ENCODE measurements around the gene GABRA4.

The GABRA4 gene

DNA sequence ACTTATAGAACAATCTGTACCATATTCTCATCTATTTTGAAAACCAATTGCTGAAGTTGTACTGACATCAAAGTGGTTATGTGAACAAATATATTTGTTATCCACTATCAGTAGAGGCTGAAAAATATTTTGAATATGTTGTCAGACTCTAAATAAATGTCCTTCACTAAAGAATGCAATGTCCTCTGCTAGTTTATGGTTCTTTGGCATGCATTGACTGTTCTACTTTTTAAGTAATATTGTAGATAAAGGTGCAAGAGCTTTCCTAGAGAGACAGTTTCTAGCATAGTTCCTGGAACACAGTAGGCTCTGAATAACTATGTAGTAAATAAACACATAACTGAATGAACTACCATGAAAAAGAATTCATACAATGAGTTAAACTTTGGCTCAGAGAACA lies 66.2 kb downstream of the GABRA4 start:
- no peaks in the 10 kb centered on the region for H3K27me3 ChIP-seq
- H3K4me1 ChIP-seq, result peaks cover 5% of the 10 kb centered on the region
- H3K36me3 ChIP-seq, result no peaks in the 10 kb centered on the region
- H3K9me3 ChIP-seq, result no peaks in the 10 kb centered on the region
- DNase-seq, result no peak
- TF ChIP-seq, protein P1, sequence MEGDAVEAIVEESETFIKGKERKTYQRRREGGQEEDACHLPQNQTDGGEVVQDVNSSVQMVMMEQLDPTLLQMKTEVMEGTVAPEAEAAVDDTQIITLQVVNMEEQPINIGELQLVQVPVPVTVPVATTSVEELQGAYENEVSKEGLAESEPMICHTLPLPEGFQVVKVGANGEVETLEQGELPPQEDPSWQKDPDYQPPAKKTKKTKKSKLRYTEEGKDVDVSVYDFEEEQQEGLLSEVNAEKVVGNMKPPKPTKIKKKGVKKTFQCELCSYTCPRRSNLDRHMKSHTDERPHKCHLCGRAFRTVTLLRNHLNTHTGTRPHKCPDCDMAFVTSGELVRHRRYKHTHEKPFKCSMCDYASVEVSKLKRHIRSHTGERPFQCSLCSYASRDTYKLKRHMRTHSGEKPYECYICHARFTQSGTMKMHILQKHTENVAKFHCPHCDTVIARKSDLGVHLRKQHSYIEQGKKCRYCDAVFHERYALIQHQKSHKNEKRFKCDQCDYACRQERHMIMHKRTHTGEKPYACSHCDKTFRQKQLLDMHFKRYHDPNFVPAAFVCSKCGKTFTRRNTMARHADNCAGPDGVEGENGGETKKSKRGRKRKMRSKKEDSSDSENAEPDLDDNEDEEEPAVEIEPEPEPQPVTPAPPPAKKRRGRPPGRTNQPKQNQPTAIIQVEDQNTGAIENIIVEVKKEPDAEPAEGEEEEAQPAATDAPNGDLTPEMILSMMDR (IDR thresholded peaks at IDR 0.05; ENCODE audit: low read depth, low read length), result no peak
- no peak overlapping the region for H3K4me3 ChIP-seq (ENCODE audit: low read depth, low read length)

DNA sequence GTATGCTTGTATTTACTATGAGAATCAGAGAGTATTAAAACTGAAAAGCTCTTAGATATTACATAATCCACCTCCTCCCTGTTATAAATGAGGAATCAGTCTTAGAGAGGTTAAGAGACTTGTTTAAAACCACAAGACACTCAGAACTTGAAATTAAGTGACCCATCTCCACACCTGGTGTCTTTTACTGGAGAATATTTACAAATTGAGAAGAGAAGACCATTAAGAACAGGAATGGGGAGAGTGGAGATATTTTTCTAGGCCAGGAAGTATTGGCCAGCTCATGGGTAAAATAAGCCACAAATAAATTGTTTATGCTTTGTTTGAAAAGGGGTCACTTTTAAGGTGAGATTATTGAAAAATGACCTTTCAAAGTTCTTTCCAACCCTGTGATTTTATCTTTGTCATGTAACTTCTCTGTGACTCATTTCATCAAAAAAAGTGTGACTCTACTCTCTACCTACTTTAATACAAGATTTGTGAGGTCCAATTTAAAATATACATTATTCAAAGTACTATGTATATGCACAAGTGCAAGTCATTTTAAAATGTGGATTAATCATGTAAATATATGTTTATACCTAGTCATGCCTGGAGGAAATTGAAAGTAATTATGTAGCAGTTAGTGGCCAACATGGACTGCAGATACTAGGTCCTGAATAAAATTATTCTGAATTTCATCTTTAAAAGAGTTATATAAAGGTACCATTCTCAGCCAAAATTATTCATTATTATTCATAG lies 68.4 kb downstream of the GABRA4 start:
- Histone ChIP-seq H3K4me3 (ENCODE audit: low read depth, low read length) (no peak overlapping the region), H3K9me3 (no peaks in the 10 kb centered on the region), H3K36me3 (no peaks in the 10 kb centered on the region), H3K27me3 (no peaks in the 10 kb centered on the region), H3K4me1 (peaks cover 10% of the 10 kb centered on the region)
- no peak for DNase-seq
- TF ChIP-seq, protein P1 (IDR thresholded peaks at IDR 0.05; ENCODE audit: low read depth, low read length), result no peak

DNA sequence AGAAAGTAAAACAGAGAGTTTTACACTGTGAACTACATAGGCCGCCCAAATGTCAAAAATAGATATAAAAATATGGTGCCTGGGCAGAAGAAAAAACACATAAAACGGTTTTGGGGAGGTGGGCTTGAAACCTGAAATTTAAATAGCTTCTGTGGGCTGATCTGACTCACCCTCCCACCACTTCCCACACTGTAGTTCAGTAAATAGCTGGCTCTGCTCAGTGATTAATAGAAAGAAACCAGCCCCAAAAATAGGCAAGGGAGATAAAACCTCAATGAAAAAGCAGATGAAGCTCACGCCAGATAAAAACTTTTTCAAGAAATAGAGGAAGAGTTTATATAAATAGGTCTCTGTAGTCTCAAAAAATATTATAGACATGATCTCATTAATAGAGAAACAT lies 71.2 kb downstream of the GABRA4 start:
- H3K4me1 ChIP-seq, result peaks cover 21% of the 10 kb centered on the region
- DNase-seq, result no peak
- no peaks in the 10 kb centered on the region for H3K36me3 ChIP-seq
- H3K9me3 ChIP-seq, result no peaks in the 10 kb centered on the region
- TF ChIP-seq, protein P1 (IDR thresholded peaks at IDR 0.05; ENCODE audit: low read depth, low read length), result no peak
- no peak overlapping the region for H3K4me3 ChIP-seq (ENCODE audit: low read depth, low read length)
- no peaks in the 10 kb centered on the region for H3K27me3 ChIP-seq

DNA sequence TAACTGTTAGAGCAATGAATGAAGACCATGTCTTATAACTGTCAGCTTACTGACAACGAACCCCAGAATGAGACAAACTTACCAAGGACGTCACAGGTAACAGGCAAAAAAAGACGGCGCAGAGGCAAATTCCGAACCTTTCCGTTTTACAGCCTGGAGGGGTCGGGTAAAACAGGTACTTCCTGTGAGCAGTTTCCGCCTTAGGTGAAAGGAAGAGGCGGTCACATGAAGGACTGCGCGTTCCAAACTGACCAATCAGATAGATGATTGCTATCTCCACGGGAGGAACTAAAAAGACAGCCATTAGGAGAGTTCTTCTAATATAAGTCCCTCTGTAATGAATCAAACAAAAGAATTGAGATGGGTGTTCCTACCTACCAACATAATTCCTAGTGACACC lies 84.3 kb downstream of the GABRA4 start, which contains the start of gene COX7B2:
Gene COX7B2, minus strand, starts transcription at position 168 of the 400 bp plus-strand sequence. CDS start 174,053 bp downstream, outside the sequence.
- H3K36me3 ChIP-seq, result no peaks in the 10 kb centered on the region; the same call in 1 of the 2 replicates
- no peak within 1 kb of the TSS for H3K4me3 ChIP-seq (ENCODE audit: low read depth, low read length)
- no peaks in the 10 kb centered on the region; the same call in 1 of the 2 replicates for H3K4me1 ChIP-seq
- no peaks in the 10 kb centered on the region for H3K27me3 ChIP-seq
- DNase-seq, result no peak
- TF ChIP-seq, protein P1 (IDR thresholded peaks at IDR 0.05; ENCODE audit: low read depth, low read length), result no peak
- H3K9me3 ChIP-seq, result no peaks in the 10 kb centered on the region

DNA sequence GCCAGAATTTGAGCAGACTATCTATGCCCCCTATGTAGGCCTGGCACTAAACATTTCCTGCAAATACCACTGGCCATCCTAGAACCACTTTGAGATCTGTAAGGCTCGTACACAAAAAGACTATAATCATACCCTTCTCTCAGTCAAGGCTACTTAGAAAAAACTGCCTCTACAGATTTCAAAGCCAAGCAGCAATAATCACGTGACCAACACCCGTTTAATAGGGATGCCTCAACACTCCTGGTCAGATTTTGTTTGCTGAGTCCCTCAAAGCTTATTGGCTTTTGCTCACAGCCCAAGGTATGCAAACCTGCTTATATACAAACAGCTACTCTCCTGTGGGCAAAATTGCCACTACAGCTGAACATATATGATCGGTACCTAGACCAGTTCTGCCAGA lies 85.2 kb downstream of the GABRA4 start:
- Histone ChIP-seq H3K36me3 (no peaks in the 10 kb centered on the region; the same call in 1 of the 2 replicates), H3K9me3 (no peaks in the 10 kb centered on the region), H3K4me3 (ENCODE audit: low read depth, low read length) (no peak overlapping the region), H3K27me3 (no peaks in the 10 kb centered on the region), H3K4me1 (no peaks in the 10 kb centered on the region; the same call in 1 of the 2 replicates)
- DNase-seq, result no peak
- TF ChIP-seq, protein P1 (IDR thresholded peaks at IDR 0.05; ENCODE audit: low read depth, low read length), result no peak

DNA sequence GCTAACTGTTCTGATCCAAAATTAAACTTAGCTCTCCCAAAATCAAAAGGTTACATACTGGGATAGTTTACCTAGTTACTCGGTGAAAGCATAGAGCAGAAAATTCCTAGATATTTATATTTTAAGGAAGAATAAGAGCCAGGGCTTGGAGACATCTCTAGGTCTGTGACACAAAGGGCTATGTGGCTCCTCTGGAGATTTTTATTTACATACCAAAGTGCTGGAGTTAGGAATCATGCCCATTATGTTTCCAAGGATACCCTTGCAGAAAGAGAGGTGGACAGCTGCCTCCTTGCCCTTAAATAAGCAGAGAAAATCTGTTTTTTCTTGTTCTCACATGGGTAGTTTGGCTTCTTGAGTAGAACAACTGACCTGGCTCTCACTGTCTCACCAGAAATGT lies 93.3 kb downstream of the GABRA4 start:
- H3K36me3 ChIP-seq, result no peaks in the 10 kb centered on the region
- no peaks in the 10 kb centered on the region for H3K27me3 ChIP-seq
- no peaks in the 10 kb centered on the region; the same call in 1 of the 2 replicates for H3K4me1 ChIP-seq
- H3K4me3 ChIP-seq (ENCODE audit: low read depth, low read length), result no peak overlapping the region
- TF ChIP-seq, protein P1 (IDR thresholded peaks at IDR 0.05; ENCODE audit: low read depth, low read length), result no peak
- no peak for DNase-seq
- no peaks in the 10 kb centered on the region for H3K9me3 ChIP-seq
